HepG2 (cell line): ENCODE measurements around the gene SLC16A3. TPM values are rescaled to one million over a fixed set of nuclear protein-coding genes. Genes with fewer than 3 reads are reported as not detected.

Experiments used
- EZH2 ChIP-seq: conservative IDR thresholded peaks from 2 replicates; pipeline ENCODE4 v1.6.1; 2012; ENCODE audit warnings: mild to moderate bottlenecking, low read depth, low read length, moderate library complexity
- KAT8 ChIP-seq: IDR thresholded peaks from 2 replicates; pipeline ENCODE4 v1.6.1; 2016; ENCODE audit warnings: missing genetic modification reagents, missing compliant biosample characterization
- KLF6 ChIP-seq: IDR thresholded peaks from 2 replicates; pipeline ENCODE4 v1.8.0; 2016; ENCODE audit warnings: missing biosample characterization, missing genetic modification reagents
- NFRKB ChIP-seq: fragments of 450-650 bp; IDR thresholded peaks from 2 replicates; pipeline ENCODE4 v1.6.1; 2017
- PHB2 ChIP-seq: fragments of 450-650 bp; IDR thresholded peaks from 2 replicates; pipeline ENCODE4 v1.6.1; 2018; ENCODE audit not compliant: partially characterized antibody
- POLR2AphosphoS5 ChIP-seq: IDR thresholded peaks from 2 replicates; pipeline ENCODE4 v1.6.1; 2012; ENCODE audit warnings: low read depth, low read length
- TARDBP ChIP-seq: sonication (generic); formaldehyde crosslinking; IDR thresholded peaks from 2 replicates; pipeline ENCODE4 v1.8.0; 2022; ENCODE audit warnings: mild to moderate bottlenecking, missing genetic modification reagents
- ZBTB20 ChIP-seq: sonication (generic); formaldehyde crosslinking; IDR thresholded peaks from 2 replicates; pipeline ENCODE4 v1.8.1; 2023; ENCODE audit warnings: missing genetic modification reagents, low read depth, mild to moderate bottlenecking, borderline replicate concordance
- ZNF235 ChIP-seq: sonication (generic); formaldehyde crosslinking; IDR thresholded peaks from 2 replicates; pipeline ENCODE4 v1.8.1; 2023; ENCODE audit warnings: mild to moderate bottlenecking, missing genetic modification reagents, borderline replicate concordance
- polyA plus RNA-seq, 8 experiments: library from polyadenylated mRNA; depleted of rRNA in 3 of 8; stranded (reverse) in 7 of 8; unstranded in 1 of 8; fragments of >200 nt; fragmentation: Illumina TruSeq in 4 of 8; extraction: Trizol in 4 of 8; gene quantifications; 2 replicates each; pipeline versions ENCODE4 v1.2.1 to v1.2.3, GENCODE V29; 2011 to 2016; ENCODE audit warnings: low read depth in 4 of 8, missing spikeins in 1 of 8, mixed read lengths in 1 of 8; ENCODE audit not compliant: insufficient read depth in 1 of 8
- total RNA-seq, 5 experiments: library from RNA; depleted of rRNA; stranded (reverse); fragments of >200 nt; fragmentation: Illumina TruSeq; extraction: Trizol; gene quantifications; 2 replicates each; pipeline ENCODE4 v1.2.3, GENCODE V29; 2016; ENCODE audit warnings: low read depth in 1 of 5
- TF ChIP-seq, protein P1 (sequence below): sonication (generic); formaldehyde crosslinking; IDR thresholded peaks from 2 replicates; pipeline ENCODE4 v1.4.0; 2020; ENCODE audit warnings: mild to moderate bottlenecking, missing genetic modification reagents
- TF ChIP-seq, protein P2 (sequence below): IDR thresholded peaks from 2 replicates; pipeline ENCODE4 v1.6.1; 2016; ENCODE audit warnings: control low read depth

SLC16A3 gene
- total and polyA plus RNA-seq, 2 of the 13 experiments (the other 11 are each of a cell fraction or from before 2014, with no cell fraction given), result 242 to 349 TPM

DNA sequence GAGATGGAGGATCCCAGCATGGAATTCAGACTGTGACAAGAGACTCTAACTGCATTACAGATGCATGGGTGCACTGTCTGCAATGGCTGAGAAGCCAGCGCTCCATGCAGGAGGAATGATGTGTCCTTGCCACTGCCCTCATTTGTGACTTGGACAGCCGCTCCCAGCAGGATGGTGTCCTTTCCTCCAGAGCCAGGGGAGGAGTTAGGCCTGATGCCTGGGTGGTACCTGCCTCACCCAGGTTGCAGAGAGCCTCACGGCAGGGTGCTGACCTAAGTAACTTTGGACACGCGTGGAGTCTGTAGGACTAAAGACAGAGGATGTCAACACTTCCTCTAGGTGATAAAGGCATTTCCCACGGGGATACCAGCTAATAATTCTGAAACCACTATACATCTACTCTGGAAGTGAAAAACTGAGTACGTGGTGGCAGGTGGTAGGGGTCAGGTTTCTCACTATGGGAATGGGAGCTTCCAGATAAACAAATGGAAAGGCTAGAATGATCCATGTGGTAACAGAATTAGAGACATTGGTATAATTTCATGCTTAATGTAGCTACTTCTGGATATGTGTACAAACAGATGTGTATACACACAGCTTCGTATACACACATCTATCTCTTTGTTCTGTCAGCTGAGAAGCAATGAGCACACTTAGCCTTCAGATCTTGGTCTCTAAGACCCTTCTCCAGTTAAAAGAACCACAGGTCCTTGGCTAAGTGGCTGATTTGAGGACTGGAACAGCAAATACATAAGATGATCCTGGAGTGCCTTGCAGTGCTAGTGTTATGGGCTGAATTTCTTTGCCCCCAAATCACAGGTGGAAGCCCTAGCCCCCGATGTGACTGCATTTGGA lies 58.4 kb downstream of the SLC16A3 start (continued):
- TF ChIP-seq, protein P1, sequence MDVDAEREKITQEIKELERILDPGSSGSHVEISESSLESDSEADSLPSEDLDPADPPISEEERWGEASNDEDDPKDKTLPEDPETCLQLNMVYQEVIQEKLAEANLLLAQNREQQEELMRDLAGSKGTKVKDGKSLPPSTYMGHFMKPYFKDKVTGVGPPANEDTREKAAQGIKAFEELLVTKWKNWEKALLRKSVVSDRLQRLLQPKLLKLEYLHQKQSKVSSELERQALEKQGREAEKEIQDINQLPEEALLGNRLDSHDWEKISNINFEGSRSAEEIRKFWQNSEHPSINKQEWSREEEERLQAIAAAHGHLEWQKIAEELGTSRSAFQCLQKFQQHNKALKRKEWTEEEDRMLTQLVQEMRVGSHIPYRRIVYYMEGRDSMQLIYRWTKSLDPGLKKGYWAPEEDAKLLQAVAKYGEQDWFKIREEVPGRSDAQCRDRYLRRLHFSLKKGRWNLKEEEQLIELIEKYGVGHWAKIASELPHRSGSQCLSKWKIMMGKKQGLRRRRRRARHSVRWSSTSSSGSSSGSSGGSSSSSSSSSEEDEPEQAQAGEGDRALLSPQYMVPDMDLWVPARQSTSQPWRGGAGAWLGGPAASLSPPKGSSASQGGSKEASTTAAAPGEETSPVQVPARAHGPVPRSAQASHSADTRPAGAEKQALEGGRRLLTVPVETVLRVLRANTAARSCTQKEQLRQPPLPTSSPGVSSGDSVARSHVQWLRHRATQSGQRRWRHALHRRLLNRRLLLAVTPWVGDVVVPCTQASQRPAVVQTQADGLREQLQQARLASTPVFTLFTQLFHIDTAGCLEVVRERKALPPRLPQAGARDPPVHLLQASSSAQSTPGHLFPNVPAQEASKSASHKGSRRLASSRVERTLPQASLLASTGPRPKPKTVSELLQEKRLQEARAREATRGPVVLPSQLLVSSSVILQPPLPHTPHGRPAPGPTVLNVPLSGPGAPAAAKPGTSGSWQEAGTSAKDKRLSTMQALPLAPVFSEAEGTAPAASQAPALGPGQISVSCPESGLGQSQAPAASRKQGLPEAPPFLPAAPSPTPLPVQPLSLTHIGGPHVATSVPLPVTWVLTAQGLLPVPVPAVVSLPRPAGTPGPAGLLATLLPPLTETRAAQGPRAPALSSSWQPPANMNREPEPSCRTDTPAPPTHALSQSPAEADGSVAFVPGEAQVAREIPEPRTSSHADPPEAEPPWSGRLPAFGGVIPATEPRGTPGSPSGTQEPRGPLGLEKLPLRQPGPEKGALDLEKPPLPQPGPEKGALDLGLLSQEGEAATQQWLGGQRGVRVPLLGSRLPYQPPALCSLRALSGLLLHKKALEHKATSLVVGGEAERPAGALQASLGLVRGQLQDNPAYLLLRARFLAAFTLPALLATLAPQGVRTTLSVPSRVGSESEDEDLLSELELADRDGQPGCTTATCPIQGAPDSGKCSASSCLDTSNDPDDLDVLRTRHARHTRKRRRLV, result no peak
- TF ChIP-seq TARDBP (CRISPR knock-in tag) (no peak), NFRKB (no peak), ZBTB20 (CRISPR knock-in tag) (no peak), PHB2 (no peak), KAT8 (CRISPR knock-in tag) (no peak), ZNF235 (CRISPR knock-in tag) (no peak), POLR2AphosphoS5 (no peak), EZH2 (no peak), KLF6 (no peak)
- TF ChIP-seq, protein P2, sequence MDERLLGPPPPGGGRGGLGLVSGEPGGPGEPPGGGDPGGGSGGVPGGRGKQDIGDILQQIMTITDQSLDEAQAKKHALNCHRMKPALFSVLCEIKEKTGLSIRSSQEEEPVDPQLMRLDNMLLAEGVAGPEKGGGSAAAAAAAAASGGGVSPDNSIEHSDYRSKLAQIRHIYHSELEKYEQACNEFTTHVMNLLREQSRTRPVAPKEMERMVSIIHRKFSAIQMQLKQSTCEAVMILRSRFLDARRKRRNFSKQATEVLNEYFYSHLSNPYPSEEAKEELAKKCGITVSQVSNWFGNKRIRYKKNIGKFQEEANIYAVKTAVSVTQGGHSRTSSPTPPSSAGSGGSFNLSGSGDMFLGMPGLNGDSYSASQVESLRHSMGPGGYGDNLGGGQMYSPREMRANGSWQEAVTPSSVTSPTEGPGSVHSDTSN, result no peak
